K562 (cell line): ENCODE results near the gene CHST2. TPM values are rescaled to one million over a fixed set of nuclear protein-coding genes. Genes with fewer than 3 reads are reported as not detected.

Source experiments
- CBFA2T2 ChIP-seq: fragments of 450-650 bp; conservative IDR thresholded peaks from 2 replicates; pipeline ENCODE4 v1.6.1; 2017; ENCODE audit warnings: mild to moderate bottlenecking
- CBFA2T3 ChIP-seq: fragments of 450-650 bp; IDR thresholded peaks from 2 replicates; pipeline ENCODE4 v1.6.1; 2017
- CHD4 ChIP-seq: fragments of 200-600 bp; sonication (generic); IDR thresholded peaks from 3 replicates; pipeline ENCODE4 v1.6.1; 2012; ENCODE audit warnings: low read depth, mild to moderate bottlenecking, mixed read lengths, low read length, inconsistent platforms; ENCODE audit not compliant: insufficient read depth, insufficient replicate concordance, poor library complexity, severe bottlenecking
- DMBX1 ChIP-seq: fragments of 250-450 bp; sonication (Bioruptor Pico); IDR thresholded peaks from 2 replicates; pipeline ENCODE4 v1.8.0; 2022; ENCODE audit warnings: inconsistent platforms, mild to moderate bottlenecking, moderate library complexity, borderline replicate concordance
- ESRRA ChIP-seq: fragments of 450-650 bp; IDR thresholded peaks from 2 replicates; pipeline ENCODE4 v1.6.1; 2014; ENCODE audit warnings: low read depth, mild to moderate bottlenecking, moderate library complexity, borderline replicate concordance
- FOXM1 ChIP-seq, 2 experiments: fragments of 450-650 bp in 1 of 2; sonication (generic) in 1 of 2; formaldehyde crosslinking in 1 of 2; IDR thresholded peaks; 2 replicates each; pipeline versions ENCODE4 v1.6.1 to v1.9.0; 2017 to 2022; ENCODE audit warnings: low read depth in 2 of 2, mild to moderate bottlenecking in 2 of 2, missing genetic modification reagents in 1 of 2, moderate library complexity in 1 of 2
- HDAC1 ChIP-seq, 2 experiments: fragments of 450-650 bp; IDR thresholded peaks; 2 replicates each; pipeline ENCODE4 v1.6.1; 2016 to 2017; ENCODE audit warnings: inconsistent platforms in 1 of 2, mild to moderate bottlenecking in 1 of 2, moderate library complexity in 1 of 2
- KDM2B ChIP-seq: fragments of 250-450 bp; sonication (Bioruptor Pico); IDR thresholded peaks from 2 replicates; pipeline ENCODE4 v1.8.0; 2021; ENCODE audit warnings: mild to moderate bottlenecking, moderate library complexity
- KLF13 ChIP-seq: fragments of 450-650 bp; IDR thresholded peaks from 2 replicates; pipeline ENCODE4 v1.6.1; 2016; ENCODE audit warnings: missing genetic modification characterization, low read depth, mild to moderate bottlenecking, missing compliant biosample characterization, moderate library complexity, borderline replicate concordance
- KLF16 ChIP-seq: IDR thresholded peaks from 2 replicates; pipeline ENCODE4 v1.6.1; 2016; ENCODE audit warnings: antibody characterized with exemption
- MCM2 ChIP-seq: fragments of 450-650 bp; IDR thresholded peaks from 2 replicates; pipeline ENCODE4 v1.6.1; 2017; ENCODE audit warnings: low read depth, mild to moderate bottlenecking
- MED1 ChIP-seq: sonication (generic); formaldehyde crosslinking; IDR thresholded peaks from 2 replicates; pipeline ENCODE4 v1.8.1; 2023; ENCODE audit warnings: missing genetic modification reagents, borderline replicate concordance
- MTA2 ChIP-seq: fragments of 450-650 bp; IDR thresholded peaks from 2 replicates; pipeline ENCODE4 v1.6.1; 2016; ENCODE audit warnings: low read depth
- NFIC ChIP-seq: fragments of 450-650 bp; IDR thresholded peaks from 2 replicates; pipeline ENCODE4 v1.6.1; 2017; ENCODE audit warnings: mild to moderate bottlenecking, inconsistent platforms
- NRF1 ChIP-seq, 2 experiments: fragments of 450-650 bp; IDR thresholded peaks in 1 of 2; conservative IDR thresholded peaks in 1 of 2; 2 replicates each; pipeline ENCODE4 v1.6.1; 2014; ENCODE audit warnings: mild to moderate bottlenecking in 2 of 2
- PKNOX1 ChIP-seq: fragments of 450-650 bp; IDR thresholded peaks from 2 replicates; pipeline ENCODE4 v1.6.1; 2016
- POLR2A ChIP-seq: fragments of 450-650 bp; conservative IDR thresholded peaks from 2 replicates; pipeline ENCODE4 v1.6.1; 2016
- SMARCA5 ChIP-seq: fragments of 450-650 bp; IDR thresholded peaks from 2 replicates; pipeline ENCODE4 v1.6.1; 2016
- STAT5B ChIP-seq: fragments of 250-450 bp; sonication (Bioruptor Pico); IDR thresholded peaks from 2 replicates; pipeline ENCODE4 v1.8.0; 2021; ENCODE audit warnings: mild to moderate bottlenecking, inconsistent platforms
- TBL1XR1 ChIP-seq, 2 experiments: IDR thresholded peaks; 2 replicates each; pipeline ENCODE4 v1.6.1; 2012; ENCODE audit warnings: improper control_type of control experiment in 2 of 2, low read length in 2 of 2, mild to moderate bottlenecking in 1 of 2
- ZBTB33 ChIP-seq: sonication (generic); formaldehyde crosslinking; IDR thresholded peaks from 2 replicates; pipeline ENCODE4 v1.8.1; 2023; ENCODE audit warnings: mild to moderate bottlenecking, missing genetic modification reagents
- ZNF609 ChIP-seq: sonication (generic); formaldehyde crosslinking; IDR thresholded peaks from 2 replicates; pipeline ENCODE4 v1.8.1; 2023; ENCODE audit warnings: missing genetic modification reagents, mild to moderate bottlenecking, borderline replicate concordance
- ZNF695 ChIP-seq: fragments of 450-650 bp; formaldehyde crosslinking; IDR thresholded peaks from 2 replicates; pipeline ENCODE4 v1.4.0; 2020; ENCODE audit warnings: mild to moderate bottlenecking, moderate library complexity
- ZNF830 ChIP-seq: fragments of 250-450 bp; sonication (Bioruptor Pico); IDR thresholded peaks from 2 replicates; pipeline ENCODE4 v1.5.0; 2021; ENCODE audit warnings: mild to moderate bottlenecking
- polyA plus RNA-seq, 8 experiments: library from polyadenylated mRNA; depleted of rRNA in 4 of 8; stranded (reverse) in 5 of 8; unstranded in 3 of 8; fragments of >200 nt; fragmentation: Nextera tagmentation in 2 of 8; fragmentation: Illumina TruSeq in 1 of 8; extraction: Ambion mirVana in 2 of 8; extraction: Trizol in 1 of 8; gene quantifications; 2 replicates each; pipeline versions ENCODE4 v1.2.1 to v1.2.3, GENCODE V29; 2011 to 2014; ENCODE audit warnings: inconsistent platforms in 1 of 8, missing spikeins in 1 of 8
- total RNA-seq, 7 experiments: library from RNA; depleted of rRNA in 6 of 7; stranded (reverse); fragments of >200 nt in 6 of 7; fragmentation: Illumina TruSeq in 2 of 7; extraction: Trizol in 2 of 7; gene quantifications; 2 replicates each; pipeline versions ENCODE4 v1.2.1 to v1.2.3, GENCODE V29; 2011 to 2021; ENCODE audit warnings: low replicate concordance in 1 of 7

The CHST2 gene
- total and polyA plus RNA-seq, 9 of the 15 experiments (the other 6 are each of a cell fraction or from before 2014, with no cell fraction given): 3.4 to 60.3 (median 13.9) TPM

GRCh38 chr3:143092191-143092590, 27.4 kb upstream of the CHST2 start (continued):
- TF ChIP-seq NRF1 (conservative IDR thresholded peaks at IDR 0.05 in 1 of 2, IDR thresholded peaks at IDR 0.05 in 1 of 2) (no peak), ZBTB33 (CRISPR knock-in tag) (no peak), NFIC (peak; percentile 41), ZNF695 (CRISPR knock-in tag) (no peak), STAT5B (CRISPR knock-in tag) (no peak), ZNF830 (CRISPR knock-in tag) (no peak), CBFA2T3 (peak; percentile 90), PKNOX1 (no peak), MCM2 (no peak), HDAC1 (IDR thresholded peaks at IDR 0.05) (peak; percentile 71 to 73; a peak in 3 of 4 replicates), SMARCA5 (peak; percentile 84; the same call in 1 of the 2 replicates), MTA2 (peak; percentile 49; the same call in 1 of the 2 replicates), ZNF609 (CRISPR knock-in tag) (no peak), TBL1XR1 (IDR thresholded peaks at IDR 0.05; ENCODE audit: low read length in 2 of 2) (no peak), ESRRA (peak; percentile 97), KLF13 (tag) (no peak), MED1 (CRISPR knock-in tag) (no peak), CHD4 (peak; percentile 62), KDM2B (CRISPR knock-in tag) (no peak), DMBX1 (CRISPR knock-in tag) (no peak), KLF16 (no peak), FOXM1 (IDR thresholded peaks at IDR 0.05; ENCODE audit: low read depth) (peak; percentile 45; the same call in 1 of the 2 replicates), FOXM1 (CRISPR knock-in tag; IDR thresholded peaks at IDR 0.05; ENCODE audit: low read depth) (no peak), CBFA2T2 (peak; percentile 80), POLR2A (no peak)
